IgD-negative memory B cell (primary cell): ENCODE measurements around the gene USP32. TPM values are rescaled to one million over a fixed set of nuclear protein-coding genes. Genes with fewer than 3 reads are reported as not detected.

Source experiments
- polyA plus RNA-seq: library from polyadenylated mRNA; unstranded; fragments of 300-500 nt; fragmentation: Illumina TruSeq; gene quantifications from one replicate; pipeline ENCODE4 v1.2.3, GENCODE V29; 2021

USP32 gene
- polyA plus RNA-seq, 1 donor from 2014 or later, result 6.5 TPM

Other genes with a start within 250 kb of the USP32 start
- not detected for gene CA4, start 242.2 kb downstream of the USP32 start, polyA plus RNA-seq
- not detected for gene CHCT1, start 30.4 kb upstream of the USP32 start, polyA plus RNA-seq
- 24.4 TPM for gene APPBP2, start 134.1 kb upstream of the USP32 start, polyA plus RNA-seq
- 13.7 TPM for gene PPM1D, start 208.1 kb upstream of the USP32 start, polyA plus RNA-seq